HepG2 (cell line): ENCODE measurements around the gene CSNK2A1. TPM values are rescaled to one million over a fixed set of nuclear protein-coding genes. Genes with fewer than 3 reads are reported as not detected.

ENCODE experiments used
- ATAC-seq: fragments of 200-7000 bp; cut with Tn5 transposase; 3 replicates; pipeline ENCODE4 v1.9.1; 2020; ENCODE audit warnings: mild to moderate bottlenecking, moderate library complexity
- BruUV-seq: library from RNA; stranded (reverse); fragments of 400-500 nt; replicated peaks from 2 replicates; lab custom pipeline; 2021; lab: Mats Ljungman, UMichigan
- CTCF ChIA-PET: fragments of 300-600 bp; formaldehyde crosslinking; extraction: SDS; loops from one replicate; lab custom pipeline; 2021; ENCODE audit warnings: low total read pairs, inconsistent platforms, low intra/inter-chr PET ratio; lab: Yijun Ruan, JAX
- POLR2A ChIA-PET: fragments of 350-600 bp; sonication (Branson Sonifier 250); formaldehyde crosslinking; loops from one replicate; lab custom pipeline; 2020; ENCODE audit warnings: antibody characterized with exemption, inconsistent platforms; lab: Yijun Ruan, JAX
- DNase-seq: peaks from one replicate; pipeline ENCODE4 v3.0.0-alpha.2; 2015; ENCODE audit warnings: low spot score
- FAIRE-seq: peaks from 3 replicates; lab custom pipeline; 2011; peaks lifted over from hg19 to GRCh38; lab: Jason Lieb, UNC
- H2AFZ ChIP-seq: one replicate; pipeline ENCODE4 v1.6.1; 2011; ENCODE audit warnings: low read length, inconsistent platforms
- H3K27ac ChIP-seq: fragments of 300-600 bp; 3 replicates; pipeline ENCODE4 v1.8.0; 2011; ENCODE audit warnings: mixed run types, mild to moderate bottlenecking, mixed read lengths, low read length, inconsistent platforms; ENCODE audit not compliant: insufficient read depth; ENCODE audit errors: extremely low read length
- H3K27me3 ChIP-seq, 2 experiments: fragments of 200-600 bp in 1 of 2; 2 replicates in 1 of 2; 3 replicates in 1 of 2; pipeline versions ENCODE4 v1.6.0 to v1.8.0; 2011; ENCODE audit warnings: low read length in 2 of 2, mild to moderate bottlenecking in 2 of 2, moderate library complexity in 2 of 2, inconsistent platforms in 1 of 2; ENCODE audit not compliant: insufficient read depth in 2 of 2, control insufficient read depth in 1 of 2
- H3K36me3 ChIP-seq, 2 experiments: fragments of 200-600 bp in 1 of 2; replicated peaks in 1 of 2; 2 replicates in 1 of 2; 3 replicates in 1 of 2; pipeline versions ENCODE4 v1.5.1 to v1.8.0; 2011; ENCODE audit warnings: low read length in 2 of 2, inconsistent platforms in 1 of 2; ENCODE audit not compliant: insufficient read depth in 2 of 2, control insufficient read depth in 1 of 2
- H3K4me1 ChIP-seq: 2 replicates; pipeline ENCODE4 v1.5.1; 2012; ENCODE audit warnings: low read length, inconsistent platforms; ENCODE audit not compliant: insufficient read depth
- H3K4me2 ChIP-seq: 2 replicates; pipeline ENCODE4 v1.6.0; 2011; ENCODE audit warnings: low read depth, low read length, inconsistent platforms
- H3K4me3 ChIP-seq, 3 experiments: fragments of 200-600 bp in 1 of 3; sonication (generic), shearing (Covaris generic) in 1 of 3; replicated peaks in 1 of 3; 2 replicates each; pipeline ENCODE4 v1.5.1; 2011 to 2016; ENCODE audit warnings: low read length in 3 of 3, inconsistent platforms in 2 of 3, low read depth in 2 of 3, mild to moderate bottlenecking in 2 of 3, control low read depth in 1 of 3, mixed read lengths in 1 of 3; ENCODE audit not compliant: insufficient read depth in 1 of 3
- H3K79me2 ChIP-seq: one replicate; pipeline ENCODE4 v1.6.1; 2011; ENCODE audit warnings: low read length, inconsistent platforms; ENCODE audit not compliant: insufficient read depth
- H3K9ac ChIP-seq: 2 replicates; pipeline ENCODE4 v1.6.0; 2011; ENCODE audit warnings: mild to moderate bottlenecking, low read depth, low read length, inconsistent platforms; ENCODE audit not compliant: insufficient read depth
- H3K9me3 ChIP-seq: 2 replicates; pipeline ENCODE4 v1.5.1; 2012; ENCODE audit warnings: mild to moderate bottlenecking, low read length
- H4K20me1 ChIP-seq: 2 replicates; pipeline ENCODE4 v1.6.0; 2011; ENCODE audit warnings: inconsistent platforms, mild to moderate bottlenecking, low read length, moderate library complexity; ENCODE audit not compliant: insufficient read depth
- KMT2B ChIP-seq: IDR thresholded peaks from 2 replicates; pipeline ENCODE4 v1.6.1; 2016; ENCODE audit warnings: missing genetic modification reagents, missing compliant biosample characterization
- MEIS2 ChIP-seq: sonication (generic); formaldehyde crosslinking; IDR thresholded peaks from 2 replicates; pipeline ENCODE4 v1.9.0; 2021; ENCODE audit warnings: mild to moderate bottlenecking, missing genetic modification reagents
- NFIC ChIP-seq: IDR thresholded peaks from 2 replicates; pipeline ENCODE4 v1.6.1; 2012; ENCODE audit warnings: mild to moderate bottlenecking, low read length, inconsistent platforms
- PITX1 ChIP-seq: sonication (generic); formaldehyde crosslinking; IDR thresholded peaks from 2 replicates; pipeline ENCODE4 v1.5.1; 2020; ENCODE audit warnings: mild to moderate bottlenecking, missing genetic modification reagents
- ZNF629 ChIP-seq: sonication (generic); formaldehyde crosslinking; conservative IDR thresholded peaks from 2 replicates; pipeline ENCODE4 v1.5.0; 2020; ENCODE audit warnings: missing genetic modification reagents
- ZNF747 ChIP-seq: sonication (generic); formaldehyde crosslinking; IDR thresholded peaks from 2 replicates; pipeline ENCODE4 v1.8.1; 2023; ENCODE audit warnings: missing genetic modification reagents, mild to moderate bottlenecking, borderline replicate concordance
- WGBS: methylation state at CpG from one replicate; pipeline ENCODE4 v1.1.6; 2017; ENCODE audit warnings: low lambda C conversion rate; 5-methylcytosine and 5-hydroxymethylcytosine counted together
- in situ Hi-C: cut with HindIII; loops from 2 replicates; pipeline ENCODE4 v1.10.0; 2017; ENCODE audit warnings: low pct_unique_long_range_greater_than_20kb; ENCODE audit not compliant: extremely low pct_ligation_motif_present
- intact Hi-C: fragments of 100-400 bp; cut with micrococcal nuclease; formaldehyde crosslinking; loops from one replicate; pipeline ENCODE4 v1.10.0; 2022; ENCODE audit not compliant: unreplicated experiment
- polyA plus RNA-seq, 8 experiments: library from polyadenylated mRNA; depleted of rRNA in 3 of 8; stranded (reverse) in 7 of 8; unstranded in 1 of 8; fragments of >200 nt; fragmentation: Illumina TruSeq in 4 of 8; extraction: Trizol in 4 of 8; gene quantifications; 2 replicates each; pipeline versions ENCODE4 v1.2.1 to v1.2.3, GENCODE V29; 2011 to 2016; ENCODE audit warnings: low read depth in 4 of 8, missing spikeins in 1 of 8, mixed read lengths in 1 of 8; ENCODE audit not compliant: insufficient read depth in 1 of 8
- total RNA-seq, 5 experiments: library from RNA; depleted of rRNA; stranded (reverse); fragments of >200 nt; fragmentation: Illumina TruSeq; extraction: Trizol; gene quantifications; 2 replicates each; pipeline ENCODE4 v1.2.3, GENCODE V29; 2016; ENCODE audit warnings: low read depth in 1 of 5
- TF ChIP-seq, protein P1 (sequence below): sonication (generic); formaldehyde crosslinking; IDR thresholded peaks from 2 replicates; pipeline ENCODE4 v1.4.0; 2020; ENCODE audit warnings: missing genetic modification reagents

Gene CSNK2A1
- total and polyA plus RNA-seq, 2 of the 13 experiments (the other 11 are each of a cell fraction or from before 2014, with no cell fraction given): 153 to 231 TPM

DNA sequence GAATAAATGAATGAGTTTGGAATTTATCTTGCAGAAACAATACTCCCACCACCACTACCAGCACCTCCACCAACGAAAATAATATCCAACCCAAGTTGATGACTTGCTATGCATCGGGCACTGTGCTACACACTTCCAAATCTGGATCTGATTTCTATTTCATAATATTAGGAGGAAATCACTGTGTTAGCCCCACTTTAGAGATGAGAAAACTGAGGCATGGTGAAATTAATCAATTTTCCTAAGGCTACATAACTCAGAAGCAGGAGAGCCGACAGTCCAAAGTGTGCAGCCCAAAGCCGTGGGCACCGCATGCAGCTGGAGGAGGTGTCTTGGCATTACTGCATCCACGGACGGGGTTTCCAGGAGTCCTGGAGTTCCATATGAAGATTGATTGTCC, 48.9 kb upstream of the CSNK2A1 start:
- ChIA-PET POLR2A (no interaction called here), CTCF (no interaction called here)
- Histone ChIP-seq H3K79me2 (no peaks in the 10 kb centered on the region), H3K4me1 (peaks cover 8% of the 10 kb centered on the region; the same call in 1 of the 2 replicates), H3K4me2 (no peak overlapping the region), H4K20me1 (no peaks in the 10 kb centered on the region), H3K27ac (no peak overlapping the region), H3K9ac (no peak overlapping the region), H3K9me3 (no peaks in the 10 kb centered on the region), H2AFZ (no peak overlapping the region), H3K27me3 (peaks cover 1 to 15% of the 10 kb centered on the region in 2 experiments; a peak in 3 of 5 replicates), H3K36me3 (no peaks in the 10 kb centered on the region), H3K4me3 (no peak overlapping the region)
- TF ChIP-seq ZNF629 (CRISPR knock-in tag) (peak; percentile 56), ZNF747 (CRISPR knock-in tag) (no peak)
- no TSS peak for BruUV-seq
- WGBS: 25% methylated on average over 7 of the region's 7 CpGs
- no peak for FAIRE-seq
- no peak for DNase-seq
- intact Hi-C loops: no loop called here
- no peak for ATAC-seq
- in situ Hi-C loops: no loop called here

DNA sequence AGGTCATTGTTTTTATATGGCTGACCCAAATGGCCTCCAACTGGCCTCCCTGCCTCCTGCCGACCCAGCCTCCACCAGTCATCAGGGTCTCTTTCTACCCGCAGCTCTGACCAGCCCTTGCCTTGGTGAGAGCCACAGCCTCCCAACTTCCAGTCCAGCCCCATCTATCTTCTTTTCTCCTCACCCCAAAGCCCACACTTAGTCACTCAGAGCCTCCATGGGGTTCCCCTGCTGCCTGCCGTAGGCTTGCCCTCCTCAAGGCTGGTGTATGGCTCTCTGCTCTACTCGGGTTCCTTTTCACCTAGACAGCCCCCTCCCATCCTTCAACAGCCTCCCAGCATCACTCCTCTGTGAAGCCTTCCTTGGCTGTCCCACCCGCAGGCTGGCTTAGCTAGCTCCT, 48.4 kb upstream of the CSNK2A1 start:
- Histone ChIP-seq H3K79me2 (no peaks in the 10 kb centered on the region), H2AFZ (no peak overlapping the region), H3K27me3 (peaks cover 1 to 13% of the 10 kb centered on the region in 2 experiments; a peak in 3 of 5 replicates), H4K20me1 (no peaks in the 10 kb centered on the region), H3K36me3 (no peaks in the 10 kb centered on the region), H3K9ac (no peak overlapping the region), H3K4me1 (peaks cover 8% of the 10 kb centered on the region; the same call in 1 of the 2 replicates), H3K9me3 (no peaks in the 10 kb centered on the region), H3K4me2 (no peak overlapping the region), H3K27ac (no peak overlapping the region), H3K4me3 (no peak overlapping the region)
- ATAC-seq (no peak), DNase-seq (no peak), FAIRE-seq (no peak)
- CTCF ChIA-PET: no interaction called here
- WGBS: 32% methylated on average over 5 of the region's 5 CpGs
- no TSS peak for BruUV-seq
- TF ChIP-seq, protein P1, sequence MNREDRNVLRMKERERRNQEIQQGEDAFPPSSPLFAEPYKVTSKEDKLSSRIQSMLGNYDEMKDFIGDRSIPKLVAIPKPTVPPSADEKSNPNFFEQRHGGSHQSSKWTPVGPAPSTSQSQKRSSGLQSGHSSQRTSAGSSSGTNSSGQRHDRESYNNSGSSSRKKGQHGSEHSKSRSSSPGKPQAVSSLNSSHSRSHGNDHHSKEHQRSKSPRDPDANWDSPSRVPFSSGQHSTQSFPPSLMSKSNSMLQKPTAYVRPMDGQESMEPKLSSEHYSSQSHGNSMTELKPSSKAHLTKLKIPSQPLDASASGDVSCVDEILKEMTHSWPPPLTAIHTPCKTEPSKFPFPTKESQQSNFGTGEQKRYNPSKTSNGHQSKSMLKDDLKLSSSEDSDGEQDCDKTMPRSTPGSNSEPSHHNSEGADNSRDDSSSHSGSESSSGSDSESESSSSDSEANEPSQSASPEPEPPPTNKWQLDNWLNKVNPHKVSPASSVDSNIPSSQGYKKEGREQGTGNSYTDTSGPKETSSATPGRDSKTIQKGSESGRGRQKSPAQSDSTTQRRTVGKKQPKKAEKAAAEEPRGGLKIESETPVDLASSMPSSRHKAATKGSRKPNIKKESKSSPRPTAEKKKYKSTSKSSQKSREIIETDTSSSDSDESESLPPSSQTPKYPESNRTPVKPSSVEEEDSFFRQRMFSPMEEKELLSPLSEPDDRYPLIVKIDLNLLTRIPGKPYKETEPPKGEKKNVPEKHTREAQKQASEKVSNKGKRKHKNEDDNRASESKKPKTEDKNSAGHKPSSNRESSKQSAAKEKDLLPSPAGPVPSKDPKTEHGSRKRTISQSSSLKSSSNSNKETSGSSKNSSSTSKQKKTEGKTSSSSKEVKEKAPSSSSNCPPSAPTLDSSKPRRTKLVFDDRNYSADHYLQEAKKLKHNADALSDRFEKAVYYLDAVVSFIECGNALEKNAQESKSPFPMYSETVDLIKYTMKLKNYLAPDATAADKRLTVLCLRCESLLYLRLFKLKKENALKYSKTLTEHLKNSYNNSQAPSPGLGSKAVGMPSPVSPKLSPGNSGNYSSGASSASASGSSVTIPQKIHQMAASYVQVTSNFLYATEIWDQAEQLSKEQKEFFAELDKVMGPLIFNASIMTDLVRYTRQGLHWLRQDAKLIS (CRISPR knock-in tag): no peak
- TF ChIP-seq PITX1 (CRISPR knock-in tag) (no peak), KMT2B (no peak), MEIS2 (CRISPR knock-in tag) (no peak), NFIC (no peak)
- POLR2A ChIA-PET: no interaction called here
- intact Hi-C loops: no loop called here
- in situ Hi-C loops: no loop called here
